ENCODE data around the gene SYCP1.

SYCP1 gene

DNA sequence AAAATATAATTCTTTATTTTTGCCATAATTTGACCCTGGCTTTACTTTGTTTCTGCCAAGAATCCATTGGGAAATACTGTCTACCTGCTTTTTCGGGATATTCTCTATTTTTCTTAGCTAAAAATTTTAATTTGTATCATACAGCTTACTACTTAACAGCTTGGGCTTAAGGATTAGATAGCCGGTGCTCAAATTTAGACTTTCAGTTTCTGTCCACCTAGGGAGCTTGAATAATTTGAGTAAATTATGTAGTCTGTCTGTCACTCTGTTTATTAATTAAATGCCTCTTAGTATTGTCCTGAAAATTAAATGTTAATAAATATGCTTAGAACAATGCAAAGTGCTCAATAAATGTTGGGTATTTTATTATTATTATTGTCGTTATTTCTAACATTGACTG lies 6.7 kb downstream of the SYCP1 start:
- TF ChIP-seq SIN3A (IDR thresholded peaks at IDR 0.05; ENCODE audit: borderline replicate concordance, insufficient read depth, low read length) (no peak), POLR2AphosphoS5 (IDR thresholded peaks at IDR 0.05; ENCODE audit: low read depth, low read length) (no peak), FOXP2 (optimal IDR thresholded peaks at IDR 0.05; ENCODE audit: borderline replicate concordance, extremely low read depth, extremely low read length, insufficient read depth) (no peak), TAF1 (IDR thresholded peaks at IDR 0.05; ENCODE audit: borderline replicate concordance, insufficient read depth, low read length) (no peak)
- TF ChIP-seq, protein P1, sequence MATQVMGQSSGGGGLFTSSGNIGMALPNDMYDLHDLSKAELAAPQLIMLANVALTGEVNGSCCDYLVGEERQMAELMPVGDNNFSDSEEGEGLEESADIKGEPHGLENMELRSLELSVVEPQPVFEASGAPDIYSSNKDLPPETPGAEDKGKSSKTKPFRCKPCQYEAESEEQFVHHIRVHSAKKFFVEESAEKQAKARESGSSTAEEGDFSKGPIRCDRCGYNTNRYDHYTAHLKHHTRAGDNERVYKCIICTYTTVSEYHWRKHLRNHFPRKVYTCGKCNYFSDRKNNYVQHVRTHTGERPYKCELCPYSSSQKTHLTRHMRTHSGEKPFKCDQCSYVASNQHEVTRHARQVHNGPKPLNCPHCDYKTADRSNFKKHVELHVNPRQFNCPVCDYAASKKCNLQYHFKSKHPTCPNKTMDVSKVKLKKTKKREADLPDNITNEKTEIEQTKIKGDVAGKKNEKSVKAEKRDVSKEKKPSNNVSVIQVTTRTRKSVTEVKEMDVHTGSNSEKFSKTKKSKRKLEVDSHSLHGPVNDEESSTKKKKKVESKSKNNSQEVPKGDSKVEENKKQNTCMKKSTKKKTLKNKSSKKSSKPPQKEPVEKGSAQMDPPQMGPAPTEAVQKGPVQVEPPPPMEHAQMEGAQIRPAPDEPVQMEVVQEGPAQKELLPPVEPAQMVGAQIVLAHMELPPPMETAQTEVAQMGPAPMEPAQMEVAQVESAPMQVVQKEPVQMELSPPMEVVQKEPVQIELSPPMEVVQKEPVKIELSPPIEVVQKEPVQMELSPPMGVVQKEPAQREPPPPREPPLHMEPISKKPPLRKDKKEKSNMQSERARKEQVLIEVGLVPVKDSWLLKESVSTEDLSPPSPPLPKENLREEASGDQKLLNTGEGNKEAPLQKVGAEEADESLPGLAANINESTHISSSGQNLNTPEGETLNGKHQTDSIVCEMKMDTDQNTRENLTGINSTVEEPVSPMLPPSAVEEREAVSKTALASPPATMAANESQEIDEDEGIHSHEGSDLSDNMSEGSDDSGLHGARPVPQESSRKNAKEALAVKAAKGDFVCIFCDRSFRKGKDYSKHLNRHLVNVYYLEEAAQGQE (IDR thresholded peaks at IDR 0.05; ENCODE audit: insufficient read depth in 1 of 2, low read depth in 2 of 2, low read length in 2 of 2), result no peak

DNA sequence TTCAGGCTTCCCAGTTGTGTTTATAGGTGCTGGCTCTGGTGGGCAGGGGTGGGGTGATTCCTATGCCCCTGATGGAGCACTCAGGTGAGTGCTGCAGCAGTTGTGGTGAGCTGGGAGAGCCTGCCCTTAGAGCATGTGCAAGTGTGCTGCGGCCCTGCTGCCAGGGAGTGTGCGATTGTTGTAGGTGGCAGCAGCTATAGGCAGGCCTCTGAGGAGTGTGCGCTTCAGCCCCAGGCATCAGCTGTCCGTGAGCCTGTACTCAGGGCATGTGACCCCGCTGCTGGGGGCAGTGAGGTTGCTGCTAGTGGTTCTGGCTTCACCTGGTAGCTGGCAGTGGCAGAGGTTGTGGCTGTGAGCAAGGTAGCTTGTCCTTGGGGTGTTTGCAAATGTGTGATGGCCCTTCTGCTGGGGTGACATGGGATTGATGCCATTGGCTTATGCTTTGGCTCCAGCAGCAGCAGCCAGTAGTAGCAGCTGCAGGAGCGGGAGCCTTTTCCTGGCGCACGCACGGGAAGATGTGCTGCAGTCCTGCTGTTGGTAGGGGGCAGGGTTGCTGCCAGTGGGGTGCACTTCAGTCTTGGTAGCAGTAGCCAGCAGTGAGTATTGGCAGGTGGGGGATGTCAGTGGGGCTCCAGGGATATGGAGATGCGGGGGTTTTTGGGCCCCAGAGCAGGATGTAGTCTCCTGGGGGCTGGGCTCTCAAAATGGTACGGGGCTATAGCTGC lies 37.7 kb downstream of the SYCP1 start:
- TF ChIP-seq SIN3A (IDR thresholded peaks at IDR 0.05; ENCODE audit: borderline replicate concordance, insufficient read depth, low read length) (no peak), FOXP2 (optimal IDR thresholded peaks at IDR 0.05; ENCODE audit: borderline replicate concordance, extremely low read depth, extremely low read length, insufficient read depth) (no peak), TAF1 (IDR thresholded peaks at IDR 0.05; ENCODE audit: borderline replicate concordance, insufficient read depth, low read length) (no peak), POLR2AphosphoS5 (IDR thresholded peaks at IDR 0.05; ENCODE audit: low read depth, low read length) (no peak)
- TF ChIP-seq, protein P1 (IDR thresholded peaks at IDR 0.05; ENCODE audit: insufficient read depth in 1 of 2, low read depth in 2 of 2, low read length in 2 of 2), result no peak

DNA sequence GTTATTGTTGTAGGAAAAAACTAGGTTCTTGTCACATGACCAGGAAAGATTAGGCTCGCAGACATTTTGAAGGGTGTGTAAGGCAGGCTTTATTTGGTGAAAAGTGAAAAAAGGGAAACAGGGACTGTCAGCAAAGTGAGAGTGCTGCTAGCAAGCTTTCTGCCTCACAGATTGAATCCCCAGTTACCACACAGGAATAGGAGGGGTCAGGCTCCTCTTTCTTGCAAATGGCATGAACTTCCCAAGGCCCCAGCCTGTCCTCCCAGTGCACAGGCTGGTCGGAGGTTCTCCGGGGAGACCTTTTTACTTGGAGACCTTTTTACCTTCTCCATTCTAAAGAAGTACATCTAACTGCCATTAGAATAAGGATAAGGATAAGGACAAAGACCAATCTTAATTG lies 42.1 kb downstream of the SYCP1 start:
- TF ChIP-seq POLR2AphosphoS5 (IDR thresholded peaks at IDR 0.05; ENCODE audit: low read depth, low read length) (no peak), TAF1 (IDR thresholded peaks at IDR 0.05; ENCODE audit: borderline replicate concordance, insufficient read depth, low read length) (no peak), SIN3A (IDR thresholded peaks at IDR 0.05; ENCODE audit: borderline replicate concordance, insufficient read depth, low read length) (no peak), FOXP2 (optimal IDR thresholded peaks at IDR 0.05; ENCODE audit: borderline replicate concordance, extremely low read depth, extremely low read length, insufficient read depth) (no peak)
- TF ChIP-seq, protein P1 (IDR thresholded peaks at IDR 0.05; ENCODE audit: insufficient read depth in 1 of 2, low read depth in 2 of 2, low read length in 2 of 2), result no peak

DNA sequence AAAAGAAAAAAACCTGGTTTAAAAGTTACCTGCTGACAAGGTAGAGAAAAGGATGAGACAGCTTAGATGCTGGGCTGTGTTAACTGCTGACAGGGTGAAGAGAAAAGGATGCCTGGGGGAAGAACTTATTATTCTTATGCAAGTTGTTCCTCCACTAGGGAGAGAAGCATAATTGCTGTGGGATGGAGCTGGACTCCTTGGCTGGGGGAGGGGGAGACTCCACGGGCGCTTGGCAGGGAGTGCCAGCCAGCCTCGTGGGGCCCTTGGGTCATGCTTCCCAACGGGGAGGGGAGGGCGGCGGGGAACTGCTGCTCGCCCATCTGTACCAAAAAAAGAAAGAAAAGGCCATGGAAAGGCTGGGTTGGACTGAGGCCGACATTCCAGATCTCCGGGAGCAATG lies 47.2 kb downstream of the SYCP1 start:
- no peak for TF ChIP-seq TAF1 (IDR thresholded peaks at IDR 0.05; ENCODE audit: borderline replicate concordance, insufficient read depth, low read length)
- no peak for TF ChIP-seq FOXP2 (optimal IDR thresholded peaks at IDR 0.05; ENCODE audit: borderline replicate concordance, extremely low read depth, extremely low read length, insufficient read depth)
- TF ChIP-seq, protein P1 (IDR thresholded peaks at IDR 0.05; ENCODE audit: insufficient read depth in 1 of 2, low read depth in 2 of 2, low read length in 2 of 2), result no peak
- TF ChIP-seq SIN3A (IDR thresholded peaks at IDR 0.05; ENCODE audit: borderline replicate concordance, insufficient read depth, low read length), result no peak
- no peak for TF ChIP-seq POLR2AphosphoS5 (IDR thresholded peaks at IDR 0.05; ENCODE audit: low read depth, low read length)
